ENCODE data around the gene GOLGA6A. TPM values are rescaled to one million over a fixed set of nuclear protein-coding genes. Genes with fewer than 3 reads are reported as not detected.

The GOLGA6A gene
- total RNA-seq, 1 donor: not detected

GRCh38 chr15:74027688-74028087 lies 54.7 kb downstream of the GOLGA6A start:
- Histone ChIP-seq H2AFZ (ENCODE audit: low read length) (no peak overlapping the region), H3K4me1 (ENCODE audit: insufficient read depth, low read length) (peaks cover 16% of the 10 kb centered on the region), H3K79me2 (ENCODE audit: insufficient read depth, low read length) (peaks cover 40% of the 10 kb centered on the region), H3K27ac (ENCODE audit: low read depth, low read length) (no peak overlapping the region), H4K20me1 (ENCODE audit: insufficient read depth, low read length) (peaks cover 43% of the 10 kb centered on the region), H3K27me3 (ENCODE audit: insufficient read depth, low read length) (no peaks in the 10 kb centered on the region), H3K4me3 (ENCODE audit: insufficient read depth, low read length) (no peak overlapping the region), H3K4me2 (ENCODE audit: insufficient read depth, low read length) (no peak overlapping the region), H3K36me3 (ENCODE audit: insufficient read depth, low read length) (peaks cover 72% of the 10 kb centered on the region), H3K9me3 (ENCODE audit: low read depth, low read length) (no peaks in the 10 kb centered on the region)
- DNase-seq (ENCODE audit: insufficient read length, low spot score, missing footprints): no peak
- TF ChIP-seq CTCF (IDR thresholded peaks at IDR 0.05; ENCODE audit: extremely low read depth, low read depth, low read length): no peak

GRCh38 chr15:74025436-74025835 lies 56.9 kb downstream of the GOLGA6A start:
- no peaks in the 10 kb centered on the region for H3K27me3 ChIP-seq (ENCODE audit: insufficient read depth, low read length)
- TF ChIP-seq CTCF (IDR thresholded peaks at IDR 0.05; ENCODE audit: extremely low read depth, low read depth, low read length): no peak
- DNase-seq (ENCODE audit: insufficient read length, low spot score, missing footprints): peak; percentile 92
- H3K36me3 ChIP-seq (ENCODE audit: insufficient read depth, low read length): peaks cover 77% of the 10 kb centered on the region
- peaks cover 55% of the 10 kb centered on the region for H3K79me2 ChIP-seq (ENCODE audit: insufficient read depth, low read length)
- peak overlapping the region; percentile 23 for H3K27ac ChIP-seq (ENCODE audit: low read depth, low read length)
- peaks cover 16% of the 10 kb centered on the region for H3K4me1 ChIP-seq (ENCODE audit: insufficient read depth, low read length)
- H4K20me1 ChIP-seq (ENCODE audit: insufficient read depth, low read length): peaks cover 49% of the 10 kb centered on the region
- peak overlapping the region; percentile 2 for H3K4me2 ChIP-seq (ENCODE audit: insufficient read depth, low read length)
- H3K9me3 ChIP-seq (ENCODE audit: low read depth, low read length): no peaks in the 10 kb centered on the region
- H3K4me3 ChIP-seq (ENCODE audit: insufficient read depth, low read length): no peak overlapping the region
- no peak overlapping the region for H2AFZ ChIP-seq (ENCODE audit: low read length)

- Histone ChIP-seq H2AFZ (ENCODE audit: low read length) (no peak overlapping the region), H3K27ac (ENCODE audit: low read depth, low read length) (no peak overlapping the region), H3K4me2 (ENCODE audit: insufficient read depth, low read length) (no peak overlapping the region), H3K27me3 (ENCODE audit: insufficient read depth, low read length) (no peaks in the 10 kb centered on the region), H3K4me1 (ENCODE audit: insufficient read depth, low read length) (peaks cover 16% of the 10 kb centered on the region), H3K9me3 (ENCODE audit: low read depth, low read length) (no peaks in the 10 kb centered on the region), H3K79me2 (ENCODE audit: insufficient read depth, low read length) (peaks cover 60% of the 10 kb centered on the region), H3K4me3 (ENCODE audit: insufficient read depth, low read length) (no peak overlapping the region), H3K36me3 (ENCODE audit: insufficient read depth, low read length) (peaks cover 71% of the 10 kb centered on the region), H4K20me1 (ENCODE audit: insufficient read depth, low read length) (peaks cover 56% of the 10 kb centered on the region)
- DNase-seq (ENCODE audit: insufficient read length, low spot score, missing footprints): no peak
- no peak for TF ChIP-seq CTCF (IDR thresholded peaks at IDR 0.05; ENCODE audit: extremely low read depth, low read depth, low read length)
Measured at GRCh38 chr15:74024687-74025086, 57.7 kb downstream of the GOLGA6A start.

- Histone ChIP-seq H4K20me1 (ENCODE audit: insufficient read depth, low read length) (peaks cover 69% of the 10 kb centered on the region), H3K27ac (ENCODE audit: low read depth, low read length) (no peak overlapping the region), H3K79me2 (ENCODE audit: insufficient read depth, low read length) (peaks cover 69% of the 10 kb centered on the region)
Measured at GRCh38 chr15:74022706-74023470, 59.5 kb downstream of the GOLGA6A start.

More at GRCh38 chr15:74022706-74023470, 59.5 kb downstream of the GOLGA6A start:
- peak; percentile 75 for DNase-seq (ENCODE audit: insufficient read length, low spot score, missing footprints)
- no peak for TF ChIP-seq CTCF (IDR thresholded peaks at IDR 0.05; ENCODE audit: extremely low read depth, low read depth, low read length)
- Histone ChIP-seq H3K36me3 (ENCODE audit: insufficient read depth, low read length) (peaks cover 70% of the 10 kb centered on the region), H3K9me3 (ENCODE audit: low read depth, low read length) (no peaks in the 10 kb centered on the region), H2AFZ (ENCODE audit: low read length) (no peak overlapping the region), H3K27me3 (ENCODE audit: insufficient read depth, low read length) (no peaks in the 10 kb centered on the region), H3K4me1 (ENCODE audit: insufficient read depth, low read length) (peaks cover 16% of the 10 kb centered on the region), H3K4me2 (ENCODE audit: insufficient read depth, low read length) (no peak overlapping the region), H3K4me3 (ENCODE audit: insufficient read depth, low read length) (no peak overlapping the region)
